PC-9 (cell line): ENCODE data around the gene TRIP10. TPM values are rescaled to one million over a fixed set of nuclear protein-coding genes. Genes with fewer than 3 reads are reported as not detected.
"Not testable (repeated sequence)": the region's sequence is repeated elsewhere in the genome, so short reads cannot be mapped to it uniquely, and the experiment has no call there.

Experiments
- BruUV-seq: library from RNA; stranded (reverse); fragments of 400-500 nt; replicated peaks from 2 replicates; lab custom pipeline; 2021; lab: Mats Ljungman, UMichigan
- CTCF ChIA-PET: fragments of 300-600 bp; sonication (Branson Sonifier 250); formaldehyde crosslinking; loops from one replicate; lab custom pipeline; 2022; ENCODE audit warnings: antibody characterized with exemption; lab: Charles Lee
- POLR2A ChIA-PET: fragments of 300-600 bp; sonication (Branson Sonifier 250); formaldehyde crosslinking; loops from one replicate; lab custom pipeline; 2022; ENCODE audit warnings: antibody characterized with exemption; ENCODE audit not compliant: unreplicated experiment; lab: Charles Lee
- DNase-seq, 2 experiments: peaks; one replicate each; pipeline versions ENCODE4 v3.0.0 to v3.0.0-alpha.2; 2015 to 2022; ENCODE audit warnings: mixed read lengths in 1 of 2
- H2AFZ ChIP-seq: fragments of 200-600 bp; sonication (generic); 2 replicates; pipeline ENCODE4 v1.8.1; 2017; ENCODE audit warnings: antibody characterized with exemption
- H3F3A ChIP-seq: fragments of 200-600 bp; sonication (generic); 2 replicates; pipeline ENCODE4 v1.8.1; 2017; ENCODE audit warnings: antibody characterized with exemption, mild to moderate bottlenecking, low read depth; ENCODE audit not compliant: insufficient read depth
- H3K27ac ChIP-seq: fragments of 200-600 bp; sonication (generic); 2 replicates; pipeline ENCODE4 v1.6.1; 2016; ENCODE audit warnings: mixed run types
- H3K27me3 ChIP-seq: fragments of 200-600 bp; sonication (generic); 2 replicates; pipeline ENCODE4 v1.6.1; 2016; ENCODE audit warnings: low read depth, mixed run types; ENCODE audit not compliant: insufficient read depth
- H3K36me3 ChIP-seq: fragments of 200-600 bp; sonication (generic); 2 replicates; pipeline ENCODE4 v1.6.1; 2016; ENCODE audit warnings: low read depth, mixed run types
- H3K4me1 ChIP-seq: fragments of 200-600 bp; sonication (generic); replicated peaks from 2 replicates; pipeline ENCODE4 v1.6.1; 2016; ENCODE audit warnings: mixed run types; ENCODE audit not compliant: insufficient read depth
- H3K4me2 ChIP-seq: fragments of 200-600 bp; sonication (generic); 2 replicates; pipeline ENCODE4 v1.6.1; 2017; ENCODE audit warnings: mixed run types
- H3K4me3 ChIP-seq: fragments of 200-600 bp; sonication (generic); 2 replicates; pipeline ENCODE4 v1.6.1; 2016; ENCODE audit warnings: mixed run types
- H3K79me2 ChIP-seq: fragments of 200-600 bp; sonication (generic); 2 replicates; pipeline ENCODE4 v1.6.1; 2017; ENCODE audit warnings: low read depth, mixed run types
- H3K9me2 ChIP-seq: fragments of 200-600 bp; sonication (generic); 2 replicates; pipeline ENCODE4 v1.8.1; 2017; ENCODE audit warnings: mild to moderate bottlenecking; ENCODE audit not compliant: insufficient read depth
- H3K9me3 ChIP-seq: fragments of 200-600 bp; sonication (generic); 2 replicates; pipeline ENCODE4 v1.8.1; 2016; ENCODE audit warnings: low read depth; ENCODE audit not compliant: insufficient read depth
- H4K20me1 ChIP-seq: fragments of 200-600 bp; sonication (generic); 2 replicates; pipeline ENCODE4 v1.8.1; 2017; ENCODE audit not compliant: insufficient read depth
- CTCF ChIP-seq: fragments of 200-600 bp; sonication (generic); conservative IDR thresholded peaks from 2 replicates; pipeline ENCODE4 v1.6.1; 2017; ENCODE audit warnings: mixed run types, antibody characterized with exemption, mild to moderate bottlenecking, moderate library complexity
- EZH2 ChIP-seq: fragments of 200-600 bp; sonication (generic); IDR thresholded peaks from 2 replicates; pipeline ENCODE4 v1.8.0; 2017; ENCODE audit warnings: antibody characterized with exemption, low read depth
- intact Hi-C: fragments of 100-400 bp; cut with micrococcal nuclease; formaldehyde crosslinking; loops from one replicate; pipeline ENCODE4 v1.10.0; 2022; ENCODE audit not compliant: unreplicated experiment
- total RNA-seq: library from RNA; stranded (reverse); gene quantifications from 2 replicates; pipeline ENCODE4 v1.2.3, GENCODE V29; 2021

Gene TRIP10
- total RNA-seq, 1 experiment from 2014 or later = 84.3 TPM

- Histone ChIP-seq H3K9me3 (no peaks in the 10 kb centered on the region), H3K4me1 (peaks cover 31% of the 10 kb centered on the region), H3K36me3 (peaks cover 30% of the 10 kb centered on the region), H3K79me2 (peaks cover 43% of the 10 kb centered on the region), H3K9me2 (no peaks in the 10 kb centered on the region), H3K27ac (no peak overlapping the region), H3K4me3 (no peak overlapping the region), H3K4me2 (no peak overlapping the region), H3F3A (peaks cover 41% of the 10 kb centered on the region), H2AFZ (no peak overlapping the region), H3K27me3 (no peaks in the 10 kb centered on the region), H4K20me1 (no peaks in the 10 kb centered on the region)
- no TSS peak for BruUV-seq
- intact Hi-C loops = no loop called here
- CTCF ChIA-PET = interaction anchor here (0.6 kb wide), 1 partner anchor 22 kb away, joined by 3 read pairs; no protein-coding TSS in a partner anchor
- no peak for TF ChIP-seq CTCF
- no peak for TF ChIP-seq EZH2
- POLR2A ChIA-PET = no interaction called here
- DNase-seq = no peak
Measured at GRCh38 chr19:6761053-6761676, 21.7 kb downstream of the TRIP10 start.

- H4K20me1 ChIP-seq, intact Hi-C loops, H3K27me3 ChIP-seq, POLR2A ChIA-PET, H3K4me2 ChIP-seq, H3K9me3 ChIP-seq, BruUV-seq, H3K9me2 ChIP-seq, H2AFZ ChIP-seq, H3K4me3 ChIP-seq: not testable (repeated sequence)
- Histone ChIP-seq H3K4me1 (peaks cover 31% of the 10 kb centered on the region), H3K27ac (peak overlapping the region; percentile 37; the same call in 1 of the 2 replicates), H3K79me2 (peaks cover 52% of the 10 kb centered on the region), H3K36me3 (peaks cover 30% of the 10 kb centered on the region), H3F3A (peaks cover 40% of the 10 kb centered on the region)
- CTCF ChIA-PET = interaction anchor here (0.6 kb wide), 1 partner anchor 23 kb away, joined by 3 read pairs; no protein-coding TSS in a partner anchor
- peak in 1 of 2 experiments; percentile 64 for DNase-seq
Measured at GRCh38 chr19:6762253-6762797, 22.8 kb downstream of the TRIP10 start.

- no peak overlapping the region for H2AFZ ChIP-seq
- peaks cover 52% of the 10 kb centered on the region for H3K79me2 ChIP-seq
- no peaks in the 10 kb centered on the region for H3K9me3 ChIP-seq
- H3K4me1 ChIP-seq = peaks cover 31% of the 10 kb centered on the region
- peak overlapping the region; percentile 74 for H3K4me3 ChIP-seq
- no TSS peak for BruUV-seq
- H3K4me2 ChIP-seq = peak overlapping the region; percentile 93
- ChIA-PET CTCF (no interaction called here), POLR2A (interaction anchor here (0.6 to 0.7 kb wide), 3 partner anchors 16 to 44 kb away, joined by 3 to 5 read pairs (median 4); no protein-coding TSS in a partner anchor)
- TF ChIP-seq CTCF = no peak
- TF ChIP-seq EZH2 = no peak
- peaks cover 49% of the 10 kb centered on the region for H3F3A ChIP-seq
- H3K27ac ChIP-seq = peak overlapping the region; percentile 98
- no peaks in the 10 kb centered on the region for H3K27me3 ChIP-seq
- DNase-seq = peak; percentile 95 to 97
- intact Hi-C loops = loop anchor here (1.0 kb wide), 1 partner anchor 21 kb away; no protein-coding TSS in a partner anchor
- peaks cover 25% of the 10 kb centered on the region for H3K36me3 ChIP-seq
- no peaks in the 10 kb centered on the region for H4K20me1 ChIP-seq
- H3K9me2 ChIP-seq = no peaks in the 10 kb centered on the region
Measured at GRCh38 chr19:6765738-6766356, 26.4 kb downstream of the TRIP10 start.
